Activated CD4-positive, alpha-beta T cell treated with anti-CD3 and anti-CD28 coated beads for 4 hours (primary cell): ENCODE results near the gene PCDHGB7.
"Not testable (repeated sequence)": the region's sequence is repeated elsewhere in the genome, so short reads cannot be mapped to it uniquely, and the experiment has no call there.

Source experiments
- DNase-seq, 2 donors: peaks; one replicate each; pipeline ENCODE4 v3.0.0-alpha.2; 2020

The PCDHGB7 gene

DNA sequence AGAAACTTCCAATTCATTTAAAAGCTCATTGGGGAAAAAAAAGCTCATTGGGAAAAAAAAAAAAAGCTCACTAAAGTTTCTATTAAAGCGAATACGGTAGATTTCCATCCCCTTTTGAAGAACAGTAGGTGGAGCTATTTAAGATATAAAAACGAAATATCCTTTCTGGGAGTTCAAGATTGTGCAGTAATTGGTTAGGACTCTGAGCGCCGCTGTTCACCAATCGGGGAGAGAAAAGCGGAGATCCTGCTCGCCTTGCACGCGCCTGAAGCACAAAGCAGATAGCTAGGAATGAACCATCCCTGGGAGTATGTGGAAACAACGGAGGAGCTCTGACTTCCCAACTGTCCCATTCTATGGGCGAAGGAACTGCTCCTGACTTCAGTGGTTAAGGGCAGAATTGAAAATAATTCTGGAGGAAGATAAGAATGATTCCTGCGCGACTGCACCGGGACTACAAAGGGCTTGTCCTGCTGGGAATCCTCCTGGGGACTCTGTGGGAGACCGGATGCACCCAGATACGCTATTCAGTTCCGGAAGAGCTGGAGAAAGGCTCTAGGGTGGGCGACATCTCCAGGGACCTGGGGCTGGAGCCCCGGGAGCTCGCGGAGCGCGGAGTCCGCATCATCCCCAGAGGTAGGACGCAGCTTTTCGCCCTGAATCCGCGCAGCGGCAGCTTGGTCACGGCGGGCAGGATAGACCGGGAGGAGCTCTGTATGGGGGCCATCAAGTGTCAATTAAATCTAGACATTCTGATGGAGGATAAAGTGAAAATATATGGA, 13.0 kb downstream of the PCDHGB7 start, which contains the start of gene PCDHGA12:
PCDHGA12 (plus strand) TSS at position 176 of the 782 bp plus-strand sequence; CDS start at position 429, 253 bp downstream.
- no peak for DNase-seq

DNA sequence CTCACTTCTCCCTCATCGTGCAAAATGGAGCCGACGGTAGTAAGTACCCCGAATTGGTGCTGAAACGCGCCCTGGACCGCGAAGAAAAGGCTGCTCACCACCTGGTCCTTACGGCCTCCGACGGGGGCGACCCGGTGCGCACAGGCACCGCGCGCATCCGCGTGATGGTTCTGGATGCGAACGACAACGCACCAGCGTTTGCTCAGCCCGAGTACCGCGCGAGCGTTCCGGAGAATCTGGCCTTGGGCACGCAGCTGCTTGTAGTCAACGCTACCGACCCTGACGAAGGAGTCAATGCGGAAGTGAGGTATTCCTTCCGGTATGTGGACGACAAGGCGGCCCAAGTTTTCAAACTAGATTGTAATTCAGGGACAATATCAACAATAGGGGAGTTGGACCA, 13.8 kb downstream of the PCDHGB7 start:
- no peak for DNase-seq

DNA sequence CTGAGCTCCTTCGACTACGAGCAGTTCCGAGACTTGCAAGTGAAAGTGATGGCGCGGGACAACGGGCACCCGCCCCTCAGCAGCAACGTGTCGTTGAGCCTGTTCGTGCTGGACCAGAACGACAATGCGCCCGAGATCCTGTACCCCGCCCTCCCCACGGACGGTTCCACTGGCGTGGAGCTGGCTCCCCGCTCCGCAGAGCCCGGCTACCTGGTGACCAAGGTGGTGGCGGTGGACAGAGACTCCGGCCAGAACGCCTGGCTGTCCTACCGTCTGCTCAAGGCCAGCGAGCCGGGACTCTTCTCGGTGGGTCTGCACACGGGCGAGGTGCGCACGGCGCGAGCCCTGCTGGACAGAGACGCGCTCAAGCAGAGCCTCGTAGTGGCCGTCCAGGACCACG, 14.8 kb downstream of the PCDHGB7 start:
- DNase-seq = not testable (repeated sequence)

DNA sequence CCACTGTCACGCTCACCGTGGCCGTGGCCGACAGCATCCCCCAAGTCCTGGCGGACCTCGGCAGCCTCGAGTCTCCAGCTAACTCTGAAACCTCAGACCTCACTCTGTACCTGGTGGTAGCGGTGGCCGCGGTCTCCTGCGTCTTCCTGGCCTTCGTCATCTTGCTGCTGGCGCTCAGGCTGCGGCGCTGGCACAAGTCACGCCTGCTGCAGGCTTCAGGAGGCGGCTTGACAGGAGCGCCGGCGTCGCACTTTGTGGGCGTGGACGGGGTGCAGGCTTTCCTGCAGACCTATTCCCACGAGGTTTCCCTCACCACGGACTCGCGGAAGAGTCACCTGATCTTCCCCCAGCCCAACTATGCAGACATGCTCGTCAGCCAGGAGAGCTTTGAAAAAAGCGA, 15.2 kb downstream of the PCDHGB7 start:
- DNase-seq = not testable (repeated sequence)

DNA sequence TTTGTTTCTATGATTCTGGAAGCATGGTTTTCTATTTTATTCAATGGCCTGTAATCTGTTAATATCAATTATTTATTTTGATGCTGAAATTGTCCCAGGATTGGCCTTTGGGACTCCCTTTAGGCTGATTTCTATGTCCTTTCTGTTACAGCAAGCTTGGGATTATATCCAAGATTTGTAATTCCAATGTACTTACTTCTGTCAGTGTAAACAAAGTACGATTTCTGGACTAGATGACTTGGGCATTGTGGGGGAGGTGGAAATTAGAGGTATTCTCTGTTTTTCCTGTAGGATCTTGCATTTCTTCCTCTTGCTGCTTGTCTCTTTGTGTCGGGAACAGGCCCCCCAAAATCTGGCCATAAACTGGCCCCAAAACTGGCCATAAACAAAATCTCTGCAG, 16.5 kb downstream of the PCDHGB7 start:
- no peak for DNase-seq

DNA sequence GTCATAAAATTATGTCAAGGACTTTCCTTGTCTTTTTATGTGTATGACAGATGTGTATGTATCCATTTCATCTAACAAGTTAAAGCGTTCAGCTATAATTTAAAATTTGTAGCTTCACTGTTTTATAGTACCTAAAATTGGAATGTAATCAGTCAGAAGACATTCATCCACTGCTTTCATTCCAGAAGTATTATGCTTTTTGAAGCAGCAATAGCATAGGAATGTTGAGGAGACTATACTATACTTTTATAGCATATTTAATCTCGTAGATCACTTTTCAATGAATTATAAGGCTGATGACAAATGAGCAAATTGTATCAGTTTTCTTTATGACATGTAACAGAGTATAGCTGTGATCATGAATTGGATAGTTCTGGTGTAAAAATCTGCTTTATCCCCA, 19.7 kb downstream of the PCDHGB7 start:
- DNase-seq = no peak

DNA sequence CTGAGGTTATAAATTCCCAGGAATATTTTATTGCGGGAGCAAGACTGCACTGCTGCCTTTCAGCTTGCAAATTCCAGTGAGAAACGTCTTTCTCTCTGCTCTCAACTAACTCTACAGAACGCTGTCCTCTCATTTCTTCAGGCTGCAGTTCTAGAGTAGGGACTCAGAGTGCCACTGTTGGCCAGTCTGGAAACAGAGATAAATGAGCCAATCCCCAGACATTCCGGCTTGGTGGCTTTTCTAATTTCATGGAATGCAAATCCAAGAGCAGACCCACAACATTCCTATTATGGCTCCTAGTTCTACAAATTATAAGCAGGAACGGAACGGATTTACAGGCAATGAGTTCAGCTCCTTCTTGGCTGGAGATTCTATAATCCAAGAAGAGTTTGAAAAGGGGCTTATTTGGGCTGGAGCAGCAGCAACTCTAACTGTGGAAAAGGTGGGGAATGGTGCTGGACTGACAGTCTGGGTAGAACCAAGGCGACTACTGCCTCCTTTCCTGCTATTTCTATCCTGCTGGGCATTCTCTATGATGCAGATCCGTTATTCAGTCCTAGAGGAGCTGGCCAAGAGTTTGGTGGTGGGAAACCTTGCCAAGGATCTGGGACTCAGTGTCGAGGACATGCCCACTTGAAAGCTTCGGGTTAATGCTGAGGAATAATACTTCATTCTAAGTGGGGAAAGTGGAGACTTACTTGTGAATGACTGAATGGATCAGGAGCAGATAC, 22.1 kb downstream of the PCDHGB7 start:
- DNase-seq = no peak

DNA sequence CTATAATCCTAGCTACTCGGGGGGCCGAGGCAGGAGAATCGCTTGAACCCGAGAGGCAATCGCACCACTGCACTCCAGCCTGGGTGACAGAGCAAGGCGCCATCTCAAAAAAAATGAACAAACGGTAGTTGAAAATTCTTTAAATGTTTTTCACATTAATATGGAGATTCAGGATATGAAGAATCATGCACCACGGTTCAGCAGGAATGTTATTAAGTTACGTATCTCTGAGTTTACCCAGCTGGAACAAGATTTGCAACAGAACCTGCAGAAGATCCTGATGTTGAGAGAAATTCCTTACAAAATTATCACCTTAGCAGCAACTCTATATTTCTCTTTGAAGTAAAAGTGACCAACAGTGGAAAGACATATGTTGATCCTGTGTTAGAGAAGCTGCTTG, 22.9 kb downstream of the PCDHGB7 start:
- DNase-seq = no peak

DNA sequence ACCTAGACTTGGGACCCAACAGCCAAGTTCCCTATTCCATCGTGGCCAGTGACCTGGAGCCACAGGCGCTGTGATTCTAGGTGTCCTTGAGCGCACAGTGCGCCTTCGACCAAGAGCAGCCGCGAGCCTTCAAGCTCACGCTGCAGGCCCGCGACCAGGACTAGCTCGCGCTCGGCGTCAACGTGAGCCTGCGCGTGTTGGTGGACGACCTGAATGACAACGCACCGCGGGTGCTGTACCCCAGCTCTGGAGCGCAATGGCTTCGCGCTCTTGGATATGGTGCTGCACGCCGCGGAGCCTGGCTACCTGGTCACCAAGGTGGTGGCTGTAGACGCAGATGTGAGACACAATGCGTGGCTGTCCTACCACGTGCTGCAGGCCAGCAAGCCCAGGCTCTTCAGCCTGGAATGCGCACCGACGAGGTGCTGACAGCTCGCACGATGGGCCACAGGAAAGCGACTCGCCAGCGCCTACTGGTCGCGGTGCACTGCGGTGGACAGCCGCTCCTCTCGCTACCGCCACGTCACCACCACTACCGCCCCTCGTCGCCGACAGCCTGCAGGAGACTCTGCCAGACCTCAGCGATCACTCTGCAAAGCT, 24.2 kb downstream of the PCDHGB7 start:
- DNase-seq = no peak

DNA sequence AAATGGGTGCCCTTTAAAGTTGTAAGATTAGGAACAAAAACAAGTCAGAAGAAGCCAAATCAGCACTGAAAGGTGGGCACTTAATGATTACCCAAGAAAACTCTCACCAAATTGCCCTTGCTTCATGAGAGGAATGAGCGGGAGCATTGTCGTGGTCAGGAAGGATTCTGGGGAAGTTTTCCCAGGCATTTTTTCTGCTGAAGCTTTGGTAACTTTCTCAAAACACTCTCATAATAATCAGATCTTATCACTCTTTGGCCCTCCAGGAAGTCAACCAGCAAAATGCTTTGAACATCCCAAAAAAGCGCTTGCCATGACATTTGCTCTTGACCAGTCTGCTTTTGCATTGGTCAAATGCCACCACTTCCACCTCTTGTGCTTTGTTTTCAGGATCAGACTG, 47.9 kb downstream of the PCDHGB7 start:
- no peak for DNase-seq
